OCI-M2 (cell line): ENCODE results near the gene POLD4.

Experiments
- DNase-seq: peaks from one replicate; lab custom pipeline; 2025; ENCODE audit not compliant: unreplicated experiment; lab: John Stamatoyannopoulos, UW

The POLD4 gene

DNA sequence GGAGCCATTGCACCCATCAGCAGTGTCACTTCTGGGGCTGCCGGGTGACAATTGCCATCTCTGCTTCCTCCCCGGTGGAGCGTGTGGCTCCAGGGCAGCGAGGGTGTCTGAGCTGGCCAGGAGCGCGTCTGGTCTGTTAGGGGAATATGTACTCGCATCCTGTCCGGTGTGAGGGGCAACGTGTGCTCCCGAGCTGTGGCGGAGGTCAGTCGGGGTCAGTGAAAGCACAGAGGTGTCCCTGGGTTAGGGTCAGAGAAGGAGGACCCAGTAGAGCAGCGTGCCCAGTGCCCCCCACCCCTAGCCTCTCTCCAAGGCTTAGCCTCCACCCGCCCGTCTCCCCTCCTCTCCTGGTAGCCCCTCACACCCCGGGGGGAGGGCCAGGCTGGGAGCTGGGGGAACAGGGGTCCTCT is 18.6 kb upstream of the POLD4 start:
- no peak for DNase-seq

DNA sequence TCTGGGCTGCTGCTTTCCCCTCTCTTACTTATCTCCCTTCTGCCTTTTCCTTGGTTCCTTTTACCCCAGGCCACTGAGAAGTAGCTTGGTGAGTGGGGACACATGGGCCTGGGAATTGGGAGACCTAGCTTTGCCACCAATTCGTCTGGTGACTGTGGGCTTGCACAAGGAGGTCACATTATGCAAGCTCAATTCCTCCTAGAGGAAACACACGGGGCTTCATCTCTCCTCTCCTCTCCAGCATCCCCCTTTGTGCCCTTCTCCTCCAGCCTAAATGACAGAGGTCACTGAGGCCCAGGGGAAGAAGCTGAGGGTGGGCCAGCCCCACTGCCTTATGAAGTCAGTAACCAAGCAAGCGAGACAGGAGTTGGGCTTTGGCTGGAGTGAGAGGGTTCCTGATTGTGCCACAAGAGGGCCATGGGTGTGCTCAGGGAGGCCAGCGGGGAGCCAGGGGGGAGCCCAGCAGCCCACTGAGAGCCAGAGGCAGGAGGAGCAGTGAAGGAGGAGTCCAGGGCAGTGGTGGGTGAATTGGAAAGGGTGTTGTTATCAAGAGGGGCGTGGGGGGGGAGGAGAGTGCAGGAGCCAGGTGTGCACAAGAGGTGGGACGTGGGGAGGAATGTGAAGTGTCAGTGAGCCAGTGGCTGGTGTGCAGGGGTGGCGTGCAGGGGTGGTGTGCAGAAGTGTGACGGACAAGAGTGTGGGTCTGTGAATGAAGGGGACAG is 18.0 kb upstream of the POLD4 start:
- no peak for DNase-seq

DNA sequence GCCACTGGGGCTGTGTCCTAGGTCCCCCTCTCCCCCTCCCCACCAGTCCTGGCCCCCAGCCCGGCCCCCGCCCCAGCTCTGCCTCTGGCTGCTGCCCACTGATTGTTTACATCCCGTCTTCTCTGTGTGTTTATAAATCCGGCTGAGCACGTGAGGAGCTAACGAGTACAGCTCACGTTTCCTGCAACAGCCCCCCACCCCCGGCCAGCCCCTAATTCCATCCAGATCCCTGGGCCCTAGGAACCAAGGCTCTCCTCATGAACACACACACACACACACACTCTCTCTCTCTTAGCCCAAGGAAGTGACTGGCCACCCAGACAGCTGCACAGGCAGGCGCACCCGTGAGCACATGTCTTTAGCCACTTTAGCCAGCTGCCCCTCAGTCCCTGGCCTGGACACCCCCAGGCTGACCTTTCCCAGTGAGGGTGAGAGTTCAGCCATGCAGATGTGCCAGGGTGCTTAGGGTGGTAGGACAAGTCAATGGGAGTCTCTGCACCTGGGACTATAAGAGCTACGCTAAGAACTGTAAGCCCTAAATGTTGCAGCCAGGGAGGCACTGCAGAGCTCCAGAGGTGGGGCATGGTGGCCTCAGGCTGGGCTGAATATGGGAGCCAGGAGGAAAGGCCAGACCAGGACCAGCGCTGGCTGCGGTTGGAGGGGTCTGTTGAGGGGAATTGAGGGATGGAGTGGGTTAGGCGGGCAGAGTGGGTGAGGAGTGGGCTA is 17.2 kb upstream of the POLD4 start:
- no peak for DNase-seq

DNA sequence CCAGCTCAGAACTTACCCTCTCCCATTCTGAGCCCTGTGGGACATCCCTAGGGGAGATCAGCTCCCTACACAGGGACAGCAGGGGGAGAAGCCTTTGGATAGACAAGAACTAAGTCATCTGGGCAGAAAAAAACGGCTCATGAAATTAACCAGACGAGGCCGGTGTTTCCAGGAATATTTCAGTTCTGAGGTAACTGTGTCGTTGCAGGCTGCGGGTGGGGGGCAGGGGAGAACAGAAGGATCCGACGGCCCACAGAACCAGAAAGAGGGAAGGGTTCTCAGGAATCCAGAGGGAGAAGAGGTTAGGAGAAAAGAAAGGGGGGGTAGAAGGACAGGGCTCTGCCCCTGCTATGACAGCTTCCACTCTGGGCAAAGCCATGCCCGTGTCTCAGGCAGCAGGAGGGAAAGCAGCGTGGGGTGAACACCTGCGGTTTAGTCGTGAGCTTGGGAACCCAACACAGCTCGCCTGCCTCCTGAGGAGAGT is 16.5 kb upstream of the POLD4 start:
- no peak for DNase-seq

DNA sequence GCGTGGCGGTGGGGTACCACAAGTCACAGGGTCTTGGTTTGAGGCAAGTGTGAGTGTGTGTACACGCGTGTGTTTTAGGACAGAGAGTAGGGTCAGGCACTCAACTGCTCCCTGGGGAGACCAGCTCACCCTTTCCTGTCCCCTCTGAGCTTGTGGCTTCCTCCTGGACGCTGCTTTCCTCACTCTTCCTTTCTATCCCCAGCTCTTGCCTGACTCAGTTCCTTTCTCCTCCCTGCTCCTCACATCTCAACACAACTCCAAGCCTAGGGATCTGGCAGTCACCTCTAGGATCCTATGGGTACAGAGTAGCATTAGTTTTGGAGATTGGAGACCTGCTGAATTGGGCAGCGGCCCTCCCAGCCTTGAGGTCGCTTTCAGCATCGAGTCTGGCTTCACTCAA is 15.9 kb upstream of the POLD4 start:
- DNase-seq = no peak

DNA sequence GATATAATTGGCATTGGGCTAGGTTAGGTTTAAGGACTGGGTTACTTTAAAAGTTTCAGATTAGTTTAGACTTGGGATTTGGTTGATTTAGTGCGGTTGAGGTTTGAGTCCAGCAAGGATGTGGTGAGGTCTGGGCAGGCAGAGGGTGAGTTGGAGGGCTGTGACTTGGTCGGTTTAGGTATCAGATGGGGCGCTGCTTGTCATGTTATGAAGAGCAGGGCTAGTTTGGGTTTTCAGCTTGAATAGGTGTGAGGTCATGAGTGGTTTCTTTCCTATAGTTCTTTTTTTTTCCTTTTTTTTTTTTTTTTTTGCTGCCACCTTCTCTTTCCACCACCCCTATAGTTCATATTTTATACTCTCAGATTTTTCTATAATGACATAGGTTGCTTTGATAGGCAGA is 15.3 kb upstream of the POLD4 start:
- no peak for DNase-seq

DNA sequence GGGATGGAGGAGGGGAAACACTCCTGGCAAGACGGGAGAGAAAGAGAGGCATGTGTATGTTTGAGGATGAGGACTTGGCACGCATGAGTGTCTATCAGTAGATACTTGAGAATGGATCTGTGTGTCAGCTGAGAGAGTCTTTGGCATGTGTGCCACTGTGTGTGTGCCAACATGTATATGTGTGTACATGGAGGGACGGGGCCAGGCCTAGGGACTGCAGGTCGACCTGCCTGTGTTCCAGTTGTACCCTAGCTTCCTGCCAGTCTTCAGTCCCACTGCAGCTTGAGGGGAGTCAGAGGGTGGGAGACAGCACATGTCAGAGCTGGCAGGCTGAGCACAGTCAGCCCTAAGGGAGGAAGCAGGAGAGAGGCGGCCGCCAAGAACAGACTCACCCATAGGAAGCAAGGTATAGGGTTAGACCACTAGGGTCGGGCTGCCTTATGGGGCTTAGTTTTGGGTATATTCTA is 14.4 kb upstream of the POLD4 start:
- DNase-seq = no peak

DNA sequence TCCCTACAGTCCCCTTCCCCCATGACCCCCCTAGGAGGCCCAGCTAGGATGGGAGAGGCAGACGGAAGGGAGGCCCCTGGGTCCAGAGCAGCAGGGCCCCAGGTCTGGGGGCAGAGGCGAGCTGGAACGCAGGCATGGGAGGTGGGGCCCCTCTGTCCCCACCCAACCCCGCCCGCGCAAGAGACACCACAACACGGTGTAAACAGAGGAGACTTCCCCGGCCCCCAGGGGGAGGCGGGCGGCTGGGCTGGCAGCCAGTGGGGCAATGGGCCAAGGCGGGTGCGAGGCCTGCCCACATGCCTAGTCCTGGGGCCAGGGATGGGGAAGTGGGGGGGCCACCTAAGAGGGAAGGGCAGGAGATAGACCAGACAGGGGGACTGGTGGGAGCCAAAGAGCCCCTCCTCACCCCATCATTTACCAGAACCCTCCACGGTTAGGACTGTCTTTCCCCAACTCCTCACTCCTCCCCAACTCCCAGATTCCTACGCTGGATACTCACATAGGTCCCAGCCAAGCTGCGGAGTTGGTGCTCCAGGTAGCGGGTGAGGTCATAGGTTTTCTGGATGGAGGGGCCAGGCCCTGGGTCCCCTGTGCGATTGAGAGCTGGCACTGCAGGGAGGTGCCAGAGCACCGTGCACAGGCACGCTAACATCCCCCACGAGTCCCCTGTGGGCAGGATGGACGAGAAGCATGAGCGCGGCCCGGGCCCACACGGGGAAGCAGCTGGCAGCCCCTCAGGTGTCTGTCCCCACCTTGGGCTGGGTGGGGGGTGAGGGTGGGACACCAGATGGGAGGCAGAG is 13.8 kb upstream of the POLD4 start:
- DNase-seq = no peak

DNA sequence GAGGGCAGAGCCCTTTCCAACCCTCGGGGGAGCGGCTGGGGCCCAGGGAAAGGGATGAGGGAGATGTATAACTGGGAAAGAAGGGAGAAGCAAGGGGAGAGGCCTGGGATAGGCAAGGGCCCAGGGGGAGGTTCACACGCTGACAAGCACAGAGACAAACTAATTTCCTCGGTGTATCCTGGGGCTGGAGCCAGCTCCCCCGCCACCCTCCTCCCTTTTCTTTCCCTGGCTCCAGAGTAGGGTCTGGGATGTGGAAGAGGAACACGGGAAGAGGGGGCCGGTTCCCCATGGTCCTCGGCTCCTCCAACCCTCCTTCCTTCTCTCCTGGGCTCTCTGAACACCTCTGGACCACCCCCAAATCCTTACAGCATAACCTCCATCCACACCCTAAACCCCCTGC is 13.2 kb upstream of the POLD4 start:
- DNase-seq = no peak

DNA sequence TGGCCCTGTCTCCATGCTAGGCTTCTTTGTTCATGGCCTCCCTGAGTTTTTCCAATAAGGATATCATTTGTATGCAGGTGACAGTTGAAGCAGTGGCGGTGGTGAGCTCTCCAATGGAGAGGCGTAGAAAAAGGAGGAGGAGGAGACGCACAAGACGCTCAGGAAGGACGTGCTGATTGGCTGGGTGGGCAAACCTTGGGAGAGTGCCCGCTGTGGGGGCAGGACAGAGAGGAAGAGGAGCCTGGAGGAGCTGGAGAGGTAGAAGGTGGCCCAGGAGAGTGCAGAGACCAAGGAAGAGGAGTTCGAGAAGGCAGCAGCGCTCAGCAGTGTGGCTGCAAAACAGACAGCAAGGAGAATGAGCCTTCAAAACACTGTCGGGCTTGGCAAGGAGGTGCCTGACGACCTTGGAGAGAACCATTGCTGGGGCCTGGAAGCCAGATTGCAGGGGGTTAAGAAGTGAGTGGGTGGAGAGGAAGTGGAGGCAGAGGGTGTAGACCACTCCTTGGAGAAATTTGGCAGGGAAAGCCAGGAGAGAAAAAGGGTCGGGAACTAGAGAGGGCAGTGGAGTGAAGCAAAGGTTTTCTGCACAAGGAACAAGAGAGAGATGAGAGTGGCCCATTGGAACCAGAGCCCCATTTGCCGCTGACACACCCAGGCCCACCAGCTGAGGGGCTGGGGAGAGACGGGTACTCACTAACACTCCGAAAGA is 12.5 kb upstream of the POLD4 start:
- DNase-seq = no peak

DNA sequence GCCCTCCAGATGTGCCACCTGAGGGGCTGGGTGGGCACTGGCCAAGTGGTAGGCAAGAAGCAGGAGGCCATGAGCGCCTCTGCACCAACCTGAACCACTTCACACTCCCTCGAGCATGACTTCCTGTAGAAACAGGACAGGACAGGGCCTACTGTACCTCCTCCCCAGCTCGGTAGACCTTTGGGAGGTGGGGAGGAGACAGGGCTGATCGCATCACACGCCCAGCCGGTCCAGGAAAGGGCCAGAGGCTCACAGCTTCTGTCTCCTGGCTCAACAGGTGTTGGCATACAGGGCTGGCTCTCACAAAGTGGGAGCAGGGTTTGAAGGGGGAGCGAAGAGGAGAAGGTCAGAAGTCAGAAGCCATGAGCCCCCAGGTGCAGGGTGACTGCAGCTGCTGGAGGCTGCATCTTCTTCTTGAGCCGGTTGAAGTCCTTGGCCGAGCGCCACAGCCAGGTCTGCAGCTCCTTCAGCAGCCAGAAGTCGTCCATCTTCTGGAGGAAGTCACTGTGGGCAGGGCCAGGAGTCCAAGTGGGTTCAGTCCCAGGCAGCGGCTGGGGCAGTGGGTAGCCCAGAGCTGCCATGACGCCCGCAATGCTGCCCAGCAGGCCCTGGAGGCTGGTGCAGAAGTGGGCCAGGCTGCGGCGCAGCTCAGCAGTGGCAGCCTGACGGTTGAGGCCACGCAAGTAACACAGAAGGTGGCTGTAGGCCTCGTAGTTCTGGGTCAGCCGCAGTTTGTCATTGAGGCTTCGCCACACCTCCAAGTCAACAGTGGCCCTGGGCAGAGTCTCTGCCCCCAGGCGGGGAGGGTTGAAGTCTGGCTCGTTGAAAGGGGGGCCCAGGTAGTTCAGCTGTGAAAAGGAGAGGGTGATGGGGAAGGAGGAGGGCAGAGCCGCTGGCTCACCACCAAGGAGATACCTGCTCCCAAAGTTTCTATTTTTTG is 11.7 kb upstream of the POLD4 start:
- no peak for DNase-seq

DNA sequence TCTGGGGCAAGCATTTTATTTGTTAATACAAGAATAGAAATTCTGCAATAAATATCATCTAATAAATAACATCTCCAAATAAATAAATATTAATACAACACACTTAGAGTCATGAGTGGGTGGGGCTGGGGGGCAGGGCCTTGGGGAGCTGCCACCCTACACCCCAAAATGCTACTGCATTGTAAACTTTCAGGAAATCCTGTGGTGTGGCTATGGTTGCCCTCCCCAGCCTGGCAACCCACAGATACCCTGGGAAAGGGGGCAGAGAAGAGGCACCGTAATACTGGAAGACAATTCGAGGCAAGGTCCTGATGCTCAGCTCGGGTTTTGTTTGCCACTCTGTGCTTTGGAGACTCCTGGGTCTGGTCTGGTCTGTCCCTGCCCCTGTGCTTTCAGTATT is 10.8 kb upstream of the POLD4 start:
- DNase-seq = no peak

DNA sequence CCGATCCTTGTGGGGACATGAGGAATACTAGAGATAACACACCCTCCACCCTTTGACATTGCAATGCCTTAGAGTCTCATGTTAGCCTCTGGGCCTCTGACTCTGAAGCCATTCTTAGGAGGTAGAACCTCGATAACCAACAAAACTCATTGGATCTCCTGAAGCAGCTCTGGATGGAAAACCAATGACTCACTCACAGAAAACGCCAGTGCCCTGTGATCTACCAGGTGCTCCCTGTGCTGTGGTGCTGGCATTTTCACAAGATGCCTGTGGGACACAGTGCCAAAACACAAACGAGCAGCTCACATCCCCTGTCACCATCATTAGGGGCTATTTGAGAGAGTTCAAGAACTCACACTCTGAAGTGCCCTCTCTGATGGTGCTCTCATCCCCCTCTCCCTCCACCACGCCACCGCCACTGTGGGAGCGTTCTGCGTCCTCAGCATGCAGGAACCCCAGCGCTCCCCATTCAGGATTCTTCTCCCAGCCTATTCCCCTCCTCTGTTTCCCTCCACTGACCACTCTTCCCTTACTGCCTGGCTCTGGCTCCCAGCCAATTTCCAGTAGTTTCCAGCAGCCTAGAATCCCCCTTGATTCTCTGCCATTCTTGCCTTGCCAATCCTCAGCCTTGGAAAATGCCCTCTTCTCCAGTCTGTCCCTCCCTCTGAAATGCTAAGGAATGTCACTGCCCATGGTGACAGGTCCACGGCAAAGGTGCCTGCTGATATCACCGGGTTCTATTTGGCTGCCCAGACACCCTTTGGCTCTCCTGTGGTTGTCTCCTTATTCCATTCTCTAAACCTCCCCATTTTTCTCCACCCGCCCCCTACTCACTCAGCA is 4.7 kb upstream of the POLD4 start:
- DNase-seq = no peak

DNA sequence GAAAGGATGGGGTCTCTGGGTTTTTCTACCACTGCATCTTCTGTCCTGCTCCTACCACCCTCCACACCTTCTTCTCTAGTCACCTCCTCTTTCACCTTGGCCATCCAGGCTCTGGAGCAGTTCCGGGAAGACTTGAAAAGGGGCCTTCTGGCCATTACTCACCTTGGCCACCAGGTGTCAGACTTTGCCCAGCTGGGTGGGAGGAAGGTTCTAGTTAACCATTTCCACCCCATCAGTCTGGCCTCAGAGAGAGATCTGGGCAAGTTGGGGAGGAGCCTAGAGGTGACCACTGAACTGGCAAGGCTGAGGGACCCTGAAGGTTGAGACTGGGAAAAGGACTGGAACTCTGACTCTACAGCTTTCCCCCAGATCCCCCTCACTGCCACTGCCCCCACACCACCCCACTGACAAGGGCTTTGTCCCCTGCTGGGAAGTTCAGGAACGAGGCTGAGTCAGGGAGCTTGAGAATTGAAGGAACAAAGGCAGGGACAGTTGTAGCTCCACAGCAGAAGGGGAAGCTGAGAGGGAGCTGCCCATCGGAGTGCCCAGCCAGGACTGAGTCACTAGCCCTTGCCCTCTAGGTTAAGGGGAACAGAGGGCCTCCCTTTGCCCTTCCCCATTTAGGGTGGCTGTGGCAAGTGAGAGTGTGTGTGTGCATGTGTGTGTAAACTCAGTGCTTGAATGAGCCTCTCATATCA is 3.7 kb upstream of the POLD4 start:
- no peak for DNase-seq

DNA sequence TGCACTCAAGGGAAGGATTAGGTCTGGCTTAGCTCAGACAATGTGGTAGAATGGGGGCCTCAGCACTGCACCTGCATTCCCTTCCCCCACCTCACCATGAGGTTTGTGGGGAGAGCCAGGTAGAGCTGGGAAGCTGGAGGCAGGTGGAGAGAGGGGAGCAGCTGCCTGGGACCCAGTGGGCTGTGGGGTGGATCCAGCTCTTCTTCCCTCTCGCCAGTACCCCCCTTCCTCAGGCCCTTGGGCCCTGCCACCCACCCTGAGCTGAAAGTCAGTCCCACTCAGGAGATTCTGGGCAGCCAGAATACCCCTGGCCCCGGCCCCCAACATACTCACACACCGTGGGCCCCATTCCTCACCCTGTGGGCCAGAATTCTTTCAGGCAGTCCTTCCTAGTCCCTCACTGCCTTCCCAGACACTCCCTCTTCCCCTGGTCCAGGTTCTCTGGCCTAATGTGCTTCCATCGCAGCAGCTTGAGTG is 3.1 kb upstream of the POLD4 start:
- no peak for DNase-seq

DNA sequence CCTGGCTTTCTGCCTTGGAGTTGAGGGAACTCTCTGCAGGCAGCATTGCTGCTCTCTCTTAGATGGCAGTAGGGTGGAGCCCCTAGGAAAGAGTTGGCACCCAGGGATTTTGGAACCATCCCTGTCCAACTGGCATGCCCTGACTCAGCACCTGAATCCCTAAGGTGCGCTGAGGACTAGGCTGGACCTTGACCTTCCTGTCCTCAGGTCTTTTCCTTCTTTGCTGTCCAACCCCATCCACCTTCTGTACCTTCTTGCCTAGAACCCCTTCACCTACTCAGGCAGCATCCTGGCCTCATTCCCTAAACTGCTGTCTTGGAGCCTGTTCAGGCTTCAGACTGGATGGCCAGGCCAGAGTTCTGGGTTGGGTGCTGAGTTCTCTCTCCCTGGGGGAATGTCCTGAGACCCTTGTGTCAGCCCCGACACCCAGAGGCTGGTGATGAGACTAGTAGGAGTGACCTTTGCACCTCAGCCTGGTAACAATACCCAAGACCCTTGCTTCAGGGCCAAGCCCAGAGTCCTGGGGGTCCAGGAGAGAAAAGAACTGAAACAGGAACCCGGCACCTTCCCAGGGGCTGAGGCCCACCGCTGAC is 2.5 kb upstream of the POLD4 start:
- no peak for DNase-seq

DNA sequence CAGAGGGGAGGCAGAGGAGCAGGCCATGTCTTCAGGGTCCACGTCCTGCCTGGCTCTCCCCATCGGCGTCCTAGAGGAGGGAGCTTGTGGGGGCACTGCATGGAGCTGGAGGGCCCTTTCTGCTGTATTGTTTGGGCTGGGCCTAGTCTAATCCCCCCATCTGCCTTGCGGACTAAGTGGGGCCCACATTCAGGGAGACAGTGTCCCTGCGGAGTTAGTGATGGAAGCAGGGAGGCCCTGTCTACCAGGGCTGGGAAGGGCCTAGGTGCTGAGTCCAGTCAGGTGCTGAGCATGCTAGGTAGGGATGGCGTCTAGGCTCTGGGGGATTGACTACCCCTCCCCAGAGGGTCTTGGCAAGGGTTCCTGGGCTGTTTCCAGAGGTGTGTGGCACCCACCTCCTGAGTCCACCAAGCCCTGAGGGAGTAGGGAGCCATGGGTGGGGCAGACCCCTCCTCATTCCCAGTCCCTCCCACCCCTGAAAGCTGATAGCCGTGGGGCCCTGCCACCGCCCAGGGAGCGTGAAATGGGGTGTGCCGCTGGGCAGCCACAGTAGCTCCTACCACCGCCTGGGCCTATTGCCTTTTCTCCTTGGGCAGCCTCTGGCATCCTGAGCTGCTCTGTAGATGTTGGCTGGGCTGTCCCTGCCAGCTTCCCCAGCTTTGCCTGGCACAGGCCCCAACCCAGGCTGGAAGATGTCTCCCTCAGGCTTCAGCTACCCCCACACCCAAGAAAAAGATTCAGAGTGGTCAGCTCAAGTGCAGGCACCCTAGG is 1.9 kb upstream of the POLD4 start:
- DNase-seq = no peak
